Measurements from ENCODE around the gene AGFG1.

The AGFG1 gene

GRCh38 chr2:227510620-227510958 lies 38.6 kb downstream of the AGFG1 start:
- Histone ChIP-seq H3K4me2 (ENCODE audit: insufficient read depth, low read length) (no peak overlapping the region), H3K4me3 (ENCODE audit: low read depth in 1 of 2, low read length in 2 of 2) (no peak overlapping the region), H3K36me3 (ENCODE audit: insufficient read depth, low read length) (no peaks in the 10 kb centered on the region), H2AFZ (ENCODE audit: low read depth, low read length) (no peak overlapping the region), H3K27ac (ENCODE audit: low read length) (no peak overlapping the region), H3K4me1 (ENCODE audit: insufficient read depth, low read length) (no peaks in the 10 kb centered on the region), H4K20me1 (ENCODE audit: insufficient read depth, low read length) (peaks cover 82% of the 10 kb centered on the region), H3K9me3 (ENCODE audit: insufficient read depth, low read length, severe bottlenecking) (no peaks in the 10 kb centered on the region), H3K79me2 (ENCODE audit: insufficient read depth, low read length) (peaks cover 98% of the 10 kb centered on the region), H3K9ac (ENCODE audit: low read depth, low read length) (no peak overlapping the region), H3K27me3 (ENCODE audit: insufficient read depth, low read length, poor library complexity) (no peaks in the 10 kb centered on the region)
- ATAC-seq (ENCODE audit: insufficient read depth, low read depth): no peak
- TF ChIP-seq EZH2 (IDR thresholded peaks at IDR 0.05; ENCODE audit: borderline replicate concordance, low read depth, low read length, severe bottlenecking): no peak
- TF ChIP-seq, protein P1, sequence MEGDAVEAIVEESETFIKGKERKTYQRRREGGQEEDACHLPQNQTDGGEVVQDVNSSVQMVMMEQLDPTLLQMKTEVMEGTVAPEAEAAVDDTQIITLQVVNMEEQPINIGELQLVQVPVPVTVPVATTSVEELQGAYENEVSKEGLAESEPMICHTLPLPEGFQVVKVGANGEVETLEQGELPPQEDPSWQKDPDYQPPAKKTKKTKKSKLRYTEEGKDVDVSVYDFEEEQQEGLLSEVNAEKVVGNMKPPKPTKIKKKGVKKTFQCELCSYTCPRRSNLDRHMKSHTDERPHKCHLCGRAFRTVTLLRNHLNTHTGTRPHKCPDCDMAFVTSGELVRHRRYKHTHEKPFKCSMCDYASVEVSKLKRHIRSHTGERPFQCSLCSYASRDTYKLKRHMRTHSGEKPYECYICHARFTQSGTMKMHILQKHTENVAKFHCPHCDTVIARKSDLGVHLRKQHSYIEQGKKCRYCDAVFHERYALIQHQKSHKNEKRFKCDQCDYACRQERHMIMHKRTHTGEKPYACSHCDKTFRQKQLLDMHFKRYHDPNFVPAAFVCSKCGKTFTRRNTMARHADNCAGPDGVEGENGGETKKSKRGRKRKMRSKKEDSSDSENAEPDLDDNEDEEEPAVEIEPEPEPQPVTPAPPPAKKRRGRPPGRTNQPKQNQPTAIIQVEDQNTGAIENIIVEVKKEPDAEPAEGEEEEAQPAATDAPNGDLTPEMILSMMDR (IDR thresholded peaks at IDR 0.05; ENCODE audit: borderline replicate concordance, extremely low read depth, low read length, poor library complexity, severe bottlenecking): no peak
- DNase-seq: no peak

DNA sequence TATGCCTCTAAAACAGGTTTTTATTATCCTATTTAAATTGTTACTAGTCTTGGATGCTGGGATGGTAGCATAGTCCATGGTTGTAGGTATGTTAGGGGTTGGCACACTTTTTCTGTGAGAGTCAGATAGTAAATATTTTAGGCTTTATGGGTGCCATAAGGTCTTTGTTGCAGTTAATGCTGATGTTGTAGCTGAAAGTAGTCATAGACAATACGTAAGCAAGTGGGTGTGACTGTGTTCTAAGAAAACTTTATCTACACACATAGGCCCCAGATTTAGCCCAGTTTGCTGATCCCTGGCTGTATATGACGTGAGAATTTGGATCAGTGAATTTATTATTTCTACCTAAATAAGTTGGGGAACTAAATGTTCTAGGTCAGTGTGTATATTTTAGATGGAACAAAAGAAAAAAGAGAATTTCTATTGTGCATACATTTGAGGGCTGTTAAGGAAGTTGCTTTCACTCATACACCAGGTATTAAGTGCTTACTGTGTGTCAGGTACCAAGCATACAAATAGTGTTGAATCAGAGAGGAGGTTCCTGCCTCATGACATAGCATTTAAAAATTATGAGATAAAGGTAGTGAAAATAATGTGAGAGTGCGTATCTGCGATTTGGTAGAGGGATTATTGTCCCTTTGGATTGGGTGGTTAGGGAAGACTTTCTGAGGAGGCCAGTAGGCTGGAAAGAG lies 39.4 kb downstream of the AGFG1 start:
- Histone ChIP-seq H3K4me3 (ENCODE audit: low read depth in 1 of 2, low read length in 2 of 2) (no peak overlapping the region), H3K9me3 (ENCODE audit: insufficient read depth, low read length, severe bottlenecking) (no peaks in the 10 kb centered on the region), H2AFZ (ENCODE audit: low read depth, low read length) (no peak overlapping the region), H3K27ac (ENCODE audit: low read length) (no peak overlapping the region), H4K20me1 (ENCODE audit: insufficient read depth, low read length) (peaks cover 83% of the 10 kb centered on the region), H3K36me3 (ENCODE audit: insufficient read depth, low read length) (no peaks in the 10 kb centered on the region), H3K4me2 (ENCODE audit: insufficient read depth, low read length) (no peak overlapping the region), H3K9ac (ENCODE audit: low read depth, low read length) (no peak overlapping the region), H3K4me1 (ENCODE audit: insufficient read depth, low read length) (no peaks in the 10 kb centered on the region), H3K27me3 (ENCODE audit: insufficient read depth, low read length, poor library complexity) (no peaks in the 10 kb centered on the region), H3K79me2 (ENCODE audit: insufficient read depth, low read length) (peaks cover 98% of the 10 kb centered on the region)
- no peak for TF ChIP-seq EZH2 (IDR thresholded peaks at IDR 0.05; ENCODE audit: borderline replicate concordance, low read depth, low read length, severe bottlenecking)
- TF ChIP-seq, protein P1 (IDR thresholded peaks at IDR 0.05; ENCODE audit: borderline replicate concordance, extremely low read depth, low read length, poor library complexity, severe bottlenecking): no peak
- DNase-seq (no peak), ATAC-seq (ENCODE audit: insufficient read depth, low read depth) (no peak)

DNA sequence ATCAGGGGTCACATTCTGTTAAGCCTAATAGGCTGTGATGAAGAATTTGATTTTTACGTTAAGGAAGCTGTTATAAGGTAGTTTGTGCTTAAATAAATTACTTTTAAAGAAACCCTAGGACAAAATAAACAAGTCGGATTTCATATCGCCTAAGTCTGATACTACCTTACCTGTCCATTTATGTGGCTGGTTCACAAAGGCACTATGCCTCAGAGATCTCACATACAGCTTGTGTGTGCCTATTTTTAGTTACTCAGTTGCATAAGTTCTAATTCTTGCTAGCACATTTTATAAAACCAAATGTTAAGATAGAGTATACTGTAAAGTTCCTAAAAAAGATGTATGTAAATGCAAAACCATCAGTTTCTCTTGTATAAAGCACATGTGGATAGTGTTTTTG lies 40.0 kb downstream of the AGFG1 start:
- no peaks in the 10 kb centered on the region for H3K9me3 ChIP-seq (ENCODE audit: insufficient read depth, low read length, severe bottlenecking)
- no peaks in the 10 kb centered on the region for H3K4me1 ChIP-seq (ENCODE audit: insufficient read depth, low read length)
- no peaks in the 10 kb centered on the region for H3K36me3 ChIP-seq (ENCODE audit: insufficient read depth, low read length)
- H3K9ac ChIP-seq (ENCODE audit: low read depth, low read length): no peak overlapping the region
- DNase-seq (no peak), ATAC-seq (ENCODE audit: insufficient read depth, low read depth) (no peak)
- H3K27ac ChIP-seq (ENCODE audit: low read length): no peak overlapping the region
- H2AFZ ChIP-seq (ENCODE audit: low read depth, low read length): no peak overlapping the region
- no peaks in the 10 kb centered on the region for H3K27me3 ChIP-seq (ENCODE audit: insufficient read depth, low read length, poor library complexity)
- peaks cover 79% of the 10 kb centered on the region for H4K20me1 ChIP-seq (ENCODE audit: insufficient read depth, low read length)
- H3K4me3 ChIP-seq (ENCODE audit: low read depth in 1 of 2, low read length in 2 of 2): no peak overlapping the region
- peaks cover 98% of the 10 kb centered on the region for H3K79me2 ChIP-seq (ENCODE audit: insufficient read depth, low read length)
- TF ChIP-seq, protein P1 (IDR thresholded peaks at IDR 0.05; ENCODE audit: borderline replicate concordance, extremely low read depth, low read length, poor library complexity, severe bottlenecking): no peak
- TF ChIP-seq EZH2 (IDR thresholded peaks at IDR 0.05; ENCODE audit: borderline replicate concordance, low read depth, low read length, severe bottlenecking): no peak
- no peak overlapping the region for H3K4me2 ChIP-seq (ENCODE audit: insufficient read depth, low read length)
